ENCODE results near the gene ZNF439. TPM values are rescaled to one million over a fixed set of nuclear protein-coding genes. Genes with fewer than 3 reads are reported as not detected.
"Not testable (repeated sequence)": the region's sequence is repeated elsewhere in the genome, so short reads cannot be mapped to it uniquely, and the experiment has no call there.

Gene ZNF439
- polyA plus RNA-seq, 1 donor: 8.6 TPM

DNA sequence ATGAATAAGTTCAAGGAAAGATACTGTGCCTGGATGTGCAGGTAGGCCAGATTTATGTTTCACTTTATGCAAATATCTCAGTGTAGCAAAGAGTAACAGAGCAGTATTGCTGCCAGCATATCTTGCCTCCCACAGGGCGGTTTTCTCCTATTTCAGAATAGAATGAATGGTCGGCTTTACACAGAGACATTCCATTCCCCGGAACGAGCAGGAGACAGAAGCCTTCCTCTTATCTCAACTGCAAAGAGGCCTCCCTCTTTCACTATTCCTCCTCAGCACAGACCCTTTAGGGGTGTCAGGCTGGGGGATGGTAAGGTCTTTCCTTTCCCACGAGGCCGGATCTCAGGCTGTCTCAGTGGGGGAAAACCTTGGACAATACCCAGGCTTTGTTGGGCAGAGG, 41.4 kb downstream of the ZNF439 start:
- no CpG with 5 or more reads among the region's 6 CpGs for WGBS (ENCODE audit: insufficient coverage, low lambda C conversion rate)
- H3K27me3 ChIP-seq (ENCODE audit: control insufficient read depth, insufficient read depth, low read length); H3K4me3 ChIP-seq (ENCODE audit: low read length): not testable (repeated sequence)
- peaks cover 25% of the 10 kb centered on the region for H3K9me3 ChIP-seq (ENCODE audit: control insufficient read depth, low read depth, low read length)
- peaks cover 13% of the 10 kb centered on the region for H3K4me1 ChIP-seq (ENCODE audit: control insufficient read depth, insufficient read depth, low read length)
- peak overlapping the region; percentile 93 for H3K27ac ChIP-seq (ENCODE audit: low read length)
- peak in 1 of 2 donors; percentile 37 for DNase-seq
- H3K36me3 ChIP-seq (ENCODE audit: control insufficient read depth, insufficient read depth, low read length): peaks cover 23% of the 10 kb centered on the region

- no CpG with 5 or more reads among the region's 5 CpGs for WGBS (ENCODE audit: insufficient coverage, low lambda C conversion rate)
- Histone ChIP-seq H3K9me3 (ENCODE audit: control insufficient read depth, low read depth, low read length) (peaks cover 28% of the 10 kb centered on the region), H3K4me3 (ENCODE audit: low read length) (no peak overlapping the region), H3K4me1 (ENCODE audit: control insufficient read depth, insufficient read depth, low read length) (peaks cover 13% of the 10 kb centered on the region), H3K27ac (ENCODE audit: low read length) (no peak overlapping the region), H3K27me3 (ENCODE audit: control insufficient read depth, insufficient read depth, low read length) (no peaks in the 10 kb centered on the region), H3K36me3 (ENCODE audit: control insufficient read depth, insufficient read depth, low read length) (peaks cover 23% of the 10 kb centered on the region)
- DNase-seq: no peak
These were observed 42.1 kb downstream of the ZNF439 start for GRCh38 chr19:11890634-11891033.

DNA sequence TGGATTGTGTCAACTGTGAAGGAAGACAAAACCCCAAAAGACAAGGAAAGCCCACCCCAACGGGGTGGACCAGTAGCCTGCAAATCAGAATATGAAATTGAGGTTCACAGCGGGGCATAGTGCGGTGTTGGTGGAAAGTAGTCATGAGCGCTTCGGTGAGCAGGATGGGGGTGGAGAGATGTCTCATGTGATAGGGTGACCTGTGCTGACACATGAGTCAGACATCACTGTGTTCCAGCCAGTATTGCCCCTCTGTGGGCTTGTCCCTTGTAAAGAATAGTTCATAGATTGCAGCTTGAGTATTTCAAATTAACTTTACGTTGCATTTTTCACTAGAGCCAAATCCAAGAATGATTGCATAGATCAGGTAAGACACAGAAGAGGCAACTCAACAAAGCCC, 46.3 kb downstream of the ZNF439 start:
- H3K27me3 ChIP-seq (ENCODE audit: control insufficient read depth, insufficient read depth, low read length): no peaks in the 10 kb centered on the region
- no peak overlapping the region for H3K4me3 ChIP-seq (ENCODE audit: low read length)
- WGBS (ENCODE audit: insufficient coverage, low lambda C conversion rate): no CpG with 5 or more reads among the region's 6 CpGs
- H3K4me1 ChIP-seq (ENCODE audit: control insufficient read depth, insufficient read depth, low read length): peaks cover 5% of the 10 kb centered on the region
- H3K9me3 ChIP-seq (ENCODE audit: control insufficient read depth, low read depth, low read length): peaks cover 48% of the 10 kb centered on the region
- peaks cover 27% of the 10 kb centered on the region for H3K36me3 ChIP-seq (ENCODE audit: control insufficient read depth, insufficient read depth, low read length)
- DNase-seq: no peak
- no peak overlapping the region for H3K27ac ChIP-seq (ENCODE audit: low read length)

DNA sequence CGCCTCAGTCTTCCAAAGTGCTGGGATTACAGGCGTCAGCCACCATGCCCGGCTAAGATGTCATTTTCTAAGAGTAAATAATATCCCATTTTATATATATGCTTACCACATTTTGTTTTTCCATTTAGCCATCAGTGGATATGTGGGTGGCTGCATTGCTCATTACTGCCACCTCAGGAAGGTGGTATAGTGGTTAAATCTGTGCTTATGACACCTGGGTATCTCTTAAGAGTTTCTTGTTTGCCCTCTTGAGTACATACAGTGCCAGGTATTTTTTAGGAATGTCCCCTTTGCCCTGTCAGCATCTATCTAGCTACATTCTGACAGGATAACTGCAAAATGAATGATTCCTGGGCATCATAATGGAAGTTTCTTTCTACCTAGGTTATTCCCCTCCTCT, 53.7 kb downstream of the ZNF439 start:
- Histone ChIP-seq H3K36me3 (ENCODE audit: control insufficient read depth, insufficient read depth, low read length) (peaks cover 37% of the 10 kb centered on the region), H3K27me3 (ENCODE audit: control insufficient read depth, insufficient read depth, low read length) (no peaks in the 10 kb centered on the region), H3K9me3 (ENCODE audit: control insufficient read depth, low read depth, low read length) (peaks cover 74% of the 10 kb centered on the region), H3K27ac (ENCODE audit: low read length) (no peak overlapping the region), H3K4me1 (ENCODE audit: control insufficient read depth, insufficient read depth, low read length) (no peaks in the 10 kb centered on the region), H3K4me3 (ENCODE audit: low read length) (no peak overlapping the region)
- no peak for DNase-seq
- no CpG with 5 or more reads among the region's 3 CpGs for WGBS (ENCODE audit: insufficient coverage, low lambda C conversion rate)

GRCh38 chr19:11905928-11906327, 57.4 kb downstream of the ZNF439 start:
- peaks cover 34% of the 10 kb centered on the region for H3K36me3 ChIP-seq (ENCODE audit: control insufficient read depth, insufficient read depth, low read length)

GRCh38 chr19:11911937-11912336, 63.4 kb downstream of the ZNF439 start:
- not testable (repeated sequence) for H3K27me3 ChIP-seq (ENCODE audit: control insufficient read depth, insufficient read depth, low read length); H3K36me3 ChIP-seq (ENCODE audit: control insufficient read depth, insufficient read depth, low read length); H3K4me1 ChIP-seq (ENCODE audit: control insufficient read depth, insufficient read depth, low read length); H3K4me3 ChIP-seq (ENCODE audit: low read length); H3K27ac ChIP-seq (ENCODE audit: low read length)
- peaks cover 22% of the 10 kb centered on the region for H3K9me3 ChIP-seq (ENCODE audit: control insufficient read depth, low read depth, low read length)
- WGBS (ENCODE audit: insufficient coverage, low lambda C conversion rate): no CpG with 5 or more reads among the region's 1 CpG
- peak in 1 of 2 donors; percentile 17 for DNase-seq

More at GRCh38 chr19:11905928-11906327, 57.4 kb downstream of the ZNF439 start:
- Histone ChIP-seq H3K4me3 (ENCODE audit: low read length) (no peak overlapping the region), H3K27ac (ENCODE audit: low read length) (no peak overlapping the region), H3K27me3 (ENCODE audit: control insufficient read depth, insufficient read depth, low read length) (no peaks in the 10 kb centered on the region), H3K9me3 (ENCODE audit: control insufficient read depth, low read depth, low read length) (peaks cover 51% of the 10 kb centered on the region), H3K4me1 (ENCODE audit: control insufficient read depth, insufficient read depth, low read length) (no peaks in the 10 kb centered on the region)
- no CpG with 5 or more reads among the region's 3 CpGs for WGBS (ENCODE audit: insufficient coverage, low lambda C conversion rate)
- no peak for DNase-seq

- no CpG with 5 or more reads among the region's 4 CpGs for WGBS (ENCODE audit: insufficient coverage, low lambda C conversion rate)
- not testable (repeated sequence) for H3K27ac ChIP-seq (ENCODE audit: low read length); H3K4me1 ChIP-seq (ENCODE audit: control insufficient read depth, insufficient read depth, low read length); H3K4me3 ChIP-seq (ENCODE audit: low read length); DNase-seq; H3K36me3 ChIP-seq (ENCODE audit: control insufficient read depth, insufficient read depth, low read length); H3K27me3 ChIP-seq (ENCODE audit: control insufficient read depth, insufficient read depth, low read length)
- peaks cover 33% of the 10 kb centered on the region for H3K9me3 ChIP-seq (ENCODE audit: control insufficient read depth, low read depth, low read length)
These were observed 66.0 kb downstream of the ZNF439 start for GRCh38 chr19:11914417-11915051.

Other genes with a start within 250 kb of the ZNF439 start
- 7.7 TPM for gene ZNF823, start 109.8 kb upstream of the ZNF439 start, polyA plus RNA-seq
- 7.4 TPM for gene ZNF441, start 81.7 kb upstream of the ZNF439 start, polyA plus RNA-seq
- gene ZNF491, start 50.2 kb upstream of the ZNF439 start, polyA plus RNA-seq: 2.4 TPM
- gene ZNF440, start 34.5 kb upstream of the ZNF439 start, polyA plus RNA-seq: 22.9 TPM
- 28.3 TPM for gene ZNF69, start 39.1 kb downstream of the ZNF439 start, polyA plus RNA-seq
- 22.7 TPM for gene ZNF700, start 76.4 kb downstream of the ZNF439 start, polyA plus RNA-seq
- 4.4 TPM for gene ZNF763, start 116.3 kb downstream of the ZNF439 start, polyA plus RNA-seq
- 6.4 TPM for gene ZNF433, start 187.0 kb downstream of the ZNF439 start, polyA plus RNA-seq
- 0.57 TPM for gene ZNF878, start 204.2 kb downstream of the ZNF439 start, polyA plus RNA-seq
- 12.5 TPM for gene ZNF844, start 216.0 kb downstream of the ZNF439 start, polyA plus RNA-seq